C4-2B (cell line): ENCODE results near the gene ST6GALNAC6.

Experiments used
- ZFX ChIP-seq: fragments of 450-650 bp; IDR thresholded peaks from 2 replicates; pipeline ENCODE4 v1.6.1; 2017
- TF ChIP-seq, protein P1 (sequence below): fragments of 450-650 bp; conservative IDR thresholded peaks from 2 replicates; pipeline ENCODE4 v1.5.1; 2017; ENCODE audit warnings: mild to moderate bottlenecking

- TF ChIP-seq, protein P1, sequence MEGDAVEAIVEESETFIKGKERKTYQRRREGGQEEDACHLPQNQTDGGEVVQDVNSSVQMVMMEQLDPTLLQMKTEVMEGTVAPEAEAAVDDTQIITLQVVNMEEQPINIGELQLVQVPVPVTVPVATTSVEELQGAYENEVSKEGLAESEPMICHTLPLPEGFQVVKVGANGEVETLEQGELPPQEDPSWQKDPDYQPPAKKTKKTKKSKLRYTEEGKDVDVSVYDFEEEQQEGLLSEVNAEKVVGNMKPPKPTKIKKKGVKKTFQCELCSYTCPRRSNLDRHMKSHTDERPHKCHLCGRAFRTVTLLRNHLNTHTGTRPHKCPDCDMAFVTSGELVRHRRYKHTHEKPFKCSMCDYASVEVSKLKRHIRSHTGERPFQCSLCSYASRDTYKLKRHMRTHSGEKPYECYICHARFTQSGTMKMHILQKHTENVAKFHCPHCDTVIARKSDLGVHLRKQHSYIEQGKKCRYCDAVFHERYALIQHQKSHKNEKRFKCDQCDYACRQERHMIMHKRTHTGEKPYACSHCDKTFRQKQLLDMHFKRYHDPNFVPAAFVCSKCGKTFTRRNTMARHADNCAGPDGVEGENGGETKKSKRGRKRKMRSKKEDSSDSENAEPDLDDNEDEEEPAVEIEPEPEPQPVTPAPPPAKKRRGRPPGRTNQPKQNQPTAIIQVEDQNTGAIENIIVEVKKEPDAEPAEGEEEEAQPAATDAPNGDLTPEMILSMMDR, result no peak
- TF ChIP-seq ZFX, result no peak
Observed at GRCh38 chr9:127935765-127936221, 36.4 kb upstream of the ST6GALNAC6 start.
